NCI-H2081 (cell line): ENCODE data around the gene CPA5.

Experiments used
- DNase-seq, 2 experiments: peaks; one replicate each; lab custom pipeline; 2025; lab: John Stamatoyannopoulos, UW

CPA5 gene

DNA sequence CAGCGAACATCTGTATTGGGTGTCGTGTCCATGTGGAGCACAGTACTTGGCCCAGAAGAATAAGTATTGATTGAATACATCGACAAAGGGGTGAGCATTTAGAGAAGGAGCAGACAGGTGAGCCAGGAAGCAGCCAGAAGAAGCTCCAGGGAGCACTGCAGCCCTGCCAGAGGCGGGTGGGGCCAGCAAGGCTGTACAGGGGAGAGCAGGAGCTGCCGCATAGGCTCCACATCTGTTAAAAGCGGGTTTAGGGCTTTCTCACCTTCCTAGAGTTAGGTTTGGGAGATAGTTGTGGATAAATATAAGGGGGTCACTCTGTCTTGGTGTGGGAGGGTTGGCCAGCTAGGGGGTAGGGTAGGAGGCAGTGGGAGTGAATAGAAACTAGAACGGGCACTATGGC is 34.4 kb downstream of the CPA5 start:
- DNase-seq = no peak

DNA sequence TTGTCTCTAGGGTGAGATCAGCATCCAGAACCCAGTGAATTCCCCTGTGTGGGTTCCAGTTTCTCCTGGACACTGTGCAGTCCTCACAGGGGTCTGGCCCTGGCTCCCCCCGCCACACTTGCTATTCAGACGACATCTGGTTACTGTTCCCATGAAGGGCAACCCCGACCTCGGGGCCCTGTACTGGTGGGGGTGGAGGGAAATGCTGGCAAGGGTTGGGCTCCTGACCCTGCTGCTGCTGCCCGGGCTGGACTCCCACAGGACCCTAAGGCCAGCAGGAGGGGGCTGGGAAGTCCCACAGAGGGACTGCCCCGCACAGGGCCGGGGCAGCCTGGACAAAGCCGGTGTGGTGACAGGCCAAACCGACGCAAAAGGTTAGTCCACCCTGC is 34.9 kb downstream of the CPA5 start:
- no peak for DNase-seq

DNA sequence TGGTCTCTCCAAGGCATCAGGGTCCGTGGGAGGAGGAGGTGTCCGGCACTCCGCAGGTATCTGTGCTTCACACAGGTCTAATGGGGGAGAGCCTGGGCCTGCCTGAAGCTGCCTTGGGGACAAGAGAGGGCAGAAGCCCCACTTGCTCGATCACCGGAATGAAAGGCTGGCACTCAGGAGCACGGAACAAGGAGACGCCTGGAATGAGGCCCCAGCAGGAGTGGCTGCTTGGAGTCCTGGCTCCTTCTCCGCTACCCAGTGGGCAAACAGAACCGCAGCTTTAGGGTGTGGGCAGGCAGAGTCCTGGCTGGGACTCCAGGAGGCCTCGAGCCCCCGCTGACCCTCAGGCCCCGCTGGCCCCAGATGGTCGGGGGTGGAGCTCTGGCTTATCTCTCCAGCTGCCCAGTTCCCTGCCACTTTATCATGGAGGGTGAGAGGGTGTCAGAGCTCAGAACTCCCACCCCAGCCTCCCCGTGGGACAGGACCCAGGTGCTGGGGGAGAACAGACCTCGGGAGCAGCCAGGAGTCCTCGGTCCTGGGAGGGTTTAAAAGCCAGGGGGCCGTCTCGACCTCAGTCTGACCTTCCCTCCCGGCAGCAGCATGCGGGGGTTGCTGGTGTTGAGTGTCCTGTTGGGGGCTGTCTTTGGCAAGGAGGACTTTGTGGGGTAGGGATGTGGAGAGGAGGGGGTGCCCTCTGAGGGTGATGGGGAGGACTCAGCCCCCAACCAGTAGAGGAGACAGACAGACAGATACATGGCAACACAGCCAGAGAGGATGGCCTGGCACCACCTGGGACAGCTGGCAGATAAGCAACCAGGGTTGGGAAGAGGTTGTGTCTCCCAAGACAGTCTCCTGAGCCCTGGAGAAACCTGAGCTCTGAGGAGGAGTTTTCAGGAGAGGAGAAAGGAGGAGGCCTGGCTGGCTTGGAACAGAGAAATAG is 35.6 kb downstream of the CPA5 start, which contains the start of gene CPA1:
CPA1 (plus strand) TSS at position 574 of the 940 bp plus-strand sequence; CDS start at position 601, 27 bp downstream.
- no peak for DNase-seq

GRCh38 chr7:130380861-130381455 is 36.3 kb downstream of the CPA5 start:
- no peak for DNase-seq

- no peak for DNase-seq
Observed at GRCh38 chr7:130381468-130382312, 37.1 kb downstream of the CPA5 start.

DNA sequence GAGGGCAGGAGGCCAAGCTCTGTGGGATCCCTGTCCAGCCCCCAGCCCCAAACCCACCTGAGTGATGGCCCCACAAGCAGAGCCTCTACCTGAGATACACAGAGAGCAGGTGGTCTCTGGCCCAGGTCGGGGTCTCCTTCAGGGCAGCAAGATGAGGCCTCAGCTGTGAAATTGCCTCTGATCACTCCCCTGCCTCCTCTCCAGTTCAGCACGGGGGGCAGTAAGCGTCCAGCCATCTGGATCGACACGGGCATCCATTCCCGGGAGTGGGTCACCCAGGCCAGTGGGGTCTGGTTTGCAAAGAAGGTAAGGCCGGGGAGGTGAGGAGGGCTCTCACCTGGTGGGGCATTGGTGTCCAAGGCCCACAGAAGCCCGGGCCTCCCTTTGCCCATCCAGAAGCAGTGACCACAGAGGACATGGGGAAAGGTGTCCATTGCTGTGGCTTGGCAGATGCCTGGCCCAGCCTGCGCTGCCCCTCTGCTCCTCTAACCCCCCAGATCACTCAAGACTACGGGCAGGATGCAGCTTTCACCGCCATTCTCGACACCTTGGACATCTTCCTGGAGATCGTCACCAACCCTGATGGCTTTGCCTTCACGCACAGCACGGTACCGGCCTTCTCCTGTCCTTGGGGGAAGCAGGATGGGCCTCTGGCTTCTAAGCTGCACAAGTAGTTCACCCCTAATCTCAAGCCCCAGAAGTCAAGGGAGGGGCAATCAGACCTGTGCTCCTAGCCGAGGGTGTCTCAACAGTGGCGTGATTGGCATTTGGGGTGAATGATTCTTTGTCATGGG is 38.8 kb downstream of the CPA5 start:
- no peak for DNase-seq

- no peak for DNase-seq
Observed at GRCh38 chr7:130384371-130384801, 39.8 kb downstream of the CPA5 start.

DNA sequence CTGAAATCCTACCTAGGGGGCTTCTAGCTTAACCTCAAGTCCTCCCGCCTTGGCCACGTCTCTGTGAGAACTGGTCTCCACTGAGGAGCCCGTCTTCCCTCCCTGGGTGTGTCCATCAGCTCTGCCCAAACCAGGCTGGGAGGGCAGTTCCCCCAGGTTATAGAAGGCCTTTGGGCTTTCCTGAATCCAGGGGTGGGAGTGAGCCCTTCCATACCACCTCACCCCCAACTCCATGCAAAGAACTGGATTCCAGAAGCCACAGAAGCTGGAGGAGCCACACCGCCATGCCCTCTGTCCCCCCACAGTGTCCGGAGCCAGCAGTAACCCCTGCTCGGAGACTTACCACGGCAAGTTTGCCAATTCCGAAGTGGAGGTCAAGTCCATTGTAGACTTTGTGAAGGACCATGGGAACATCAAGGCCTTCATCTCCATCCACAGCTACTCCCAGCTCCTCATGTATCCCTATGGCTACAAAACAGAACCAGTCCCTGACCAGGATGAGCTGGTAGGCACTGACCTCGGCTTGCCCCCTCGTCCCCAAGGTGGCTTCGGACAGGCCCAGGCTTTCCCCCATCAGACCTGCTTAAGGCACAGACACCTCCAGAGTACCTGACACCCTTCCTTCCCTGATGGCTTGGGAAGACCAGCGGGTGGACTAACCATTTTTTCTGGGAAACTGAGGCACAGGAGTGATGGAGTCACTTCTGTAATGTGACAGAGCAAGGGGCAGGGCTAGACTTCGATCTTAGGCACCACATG is 40.4 kb downstream of the CPA5 start:
- DNase-seq = no peak

DNA sequence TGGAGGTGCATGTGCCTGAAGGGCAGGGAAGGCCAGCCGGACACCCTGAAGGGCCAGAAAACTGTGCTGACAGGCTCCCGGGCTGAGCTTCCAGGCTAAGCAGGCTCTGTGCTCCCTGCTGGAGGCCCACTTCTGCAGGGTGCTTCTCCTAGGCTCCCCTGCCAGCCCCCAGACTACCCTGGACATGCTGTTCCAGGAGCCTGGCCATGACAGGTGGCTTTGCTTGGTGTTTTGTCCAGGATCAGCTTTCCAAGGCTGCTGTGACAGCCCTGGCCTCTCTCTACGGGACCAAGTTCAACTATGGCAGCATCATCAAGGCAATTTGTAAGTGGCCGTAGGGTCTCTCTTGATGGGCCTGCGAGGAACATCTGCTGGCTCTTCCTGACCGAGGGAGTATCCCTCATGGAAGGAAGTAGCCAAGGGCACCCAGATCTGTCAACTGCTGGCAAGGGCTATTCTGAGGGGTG is 41.0 kb downstream of the CPA5 start:
- DNase-seq = no peak

DNA sequence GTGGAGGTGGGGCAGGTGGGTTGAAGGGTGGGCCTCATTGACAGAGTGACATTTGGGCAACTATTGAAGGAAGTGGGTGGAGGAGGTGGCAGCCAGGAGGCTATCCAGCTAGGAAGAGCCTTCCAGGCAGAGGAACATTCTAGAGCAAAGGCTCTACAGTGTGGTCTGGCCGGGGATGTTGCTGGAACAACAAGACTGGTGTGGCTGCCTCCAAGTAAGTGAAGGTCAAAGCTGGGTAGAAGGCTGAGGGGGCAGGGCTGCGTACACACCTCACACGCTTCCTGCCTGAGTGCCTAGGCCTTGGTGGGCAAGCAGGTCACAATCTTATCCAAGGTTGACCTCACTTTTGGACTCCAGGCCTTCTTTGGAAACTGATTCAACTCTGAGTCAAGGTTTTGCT is 42.3 kb downstream of the CPA5 start:
- no peak for DNase-seq

DNA sequence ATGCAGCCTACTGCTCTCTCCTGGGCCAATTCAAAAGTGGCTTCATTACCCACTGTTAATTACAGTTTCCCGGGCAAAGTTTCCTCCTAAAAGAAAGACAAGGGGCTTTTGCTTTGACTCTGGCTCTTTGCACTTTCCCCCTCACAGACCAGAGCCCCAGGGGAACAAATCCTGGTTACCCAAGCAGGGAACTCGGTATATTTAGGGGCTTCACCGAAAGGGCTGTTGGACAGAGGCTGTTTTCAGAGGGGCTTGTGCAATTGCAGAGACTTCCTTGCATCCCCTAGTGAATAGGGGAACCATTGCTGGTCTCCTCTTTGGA is 42.7 kb downstream of the CPA5 start:
- no peak for DNase-seq

DNA sequence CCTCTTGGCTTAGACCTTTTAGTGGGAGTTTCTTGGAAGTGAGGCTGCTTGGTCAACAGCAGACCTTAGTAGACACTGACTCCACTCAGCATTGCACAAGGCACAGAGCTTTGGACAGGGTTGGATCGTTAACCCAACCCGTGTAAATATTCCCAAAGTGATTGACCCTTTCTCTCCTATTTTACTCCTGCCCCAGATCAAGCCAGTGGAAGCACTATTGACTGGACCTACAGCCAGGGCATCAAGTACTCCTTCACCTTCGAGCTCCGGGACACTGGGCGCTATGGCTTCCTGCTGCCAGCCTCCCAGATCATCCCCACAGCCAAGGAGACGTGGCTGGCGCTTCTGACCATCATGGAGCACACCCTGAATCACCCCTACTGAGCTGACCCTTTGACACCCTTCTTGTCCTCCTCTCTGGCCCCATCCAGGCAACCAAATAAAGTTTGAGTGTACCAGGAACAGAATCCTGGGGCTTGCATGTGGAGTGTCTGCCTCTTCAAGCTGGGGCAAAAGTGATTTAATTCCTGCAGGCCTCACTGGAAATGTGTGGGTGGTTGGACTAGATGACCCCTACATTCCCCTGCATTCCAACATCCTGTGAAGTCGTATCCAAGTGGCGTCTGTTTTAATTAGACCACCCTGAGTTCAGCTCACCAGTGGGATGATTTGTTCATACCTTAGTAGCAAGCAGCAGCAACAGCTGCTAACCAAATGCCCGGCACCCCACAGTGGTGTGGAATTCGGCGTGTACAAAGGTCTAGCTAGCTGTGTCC is 43.2 kb downstream of the CPA5 start:
- DNase-seq = no peak

DNA sequence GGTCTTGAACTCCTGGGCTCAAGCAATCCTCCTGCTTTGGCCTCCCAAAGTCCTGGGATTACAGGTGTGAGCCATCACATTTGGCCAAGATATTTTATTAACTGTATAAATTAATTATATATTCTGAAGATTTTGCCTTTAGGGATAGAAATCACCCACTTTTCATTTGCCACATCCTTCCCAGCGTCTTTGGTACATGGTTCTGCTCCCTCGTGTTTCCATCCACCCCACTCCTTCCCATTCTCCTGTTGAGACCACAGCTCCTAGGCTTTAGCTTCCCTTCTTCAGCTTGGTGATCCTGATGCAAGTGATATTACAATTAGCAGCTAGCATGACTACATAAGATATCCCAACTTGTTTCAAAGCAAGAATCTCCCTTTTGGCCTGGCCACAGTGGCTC is 44.1 kb downstream of the CPA5 start:
- DNase-seq = no peak

DNA sequence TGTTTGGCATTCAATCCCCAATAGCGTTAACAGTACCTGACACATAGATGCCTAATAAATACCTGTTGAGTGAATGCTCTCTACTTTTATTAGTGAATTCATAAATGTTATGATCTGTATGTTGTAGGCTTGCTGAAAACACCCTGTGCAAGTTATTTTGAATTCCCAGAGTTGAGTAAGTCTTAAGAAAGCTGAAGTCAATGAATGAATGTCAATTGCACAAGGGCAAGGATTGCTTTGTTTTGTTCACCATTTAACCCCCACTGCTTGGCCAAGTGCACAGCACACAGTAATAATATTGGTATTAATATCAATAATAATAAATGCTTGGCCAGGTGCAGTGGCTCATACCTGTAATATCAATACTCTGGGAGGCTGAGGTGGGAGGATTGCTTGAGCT is 45.9 kb downstream of the CPA5 start:
- no peak for DNase-seq

DNA sequence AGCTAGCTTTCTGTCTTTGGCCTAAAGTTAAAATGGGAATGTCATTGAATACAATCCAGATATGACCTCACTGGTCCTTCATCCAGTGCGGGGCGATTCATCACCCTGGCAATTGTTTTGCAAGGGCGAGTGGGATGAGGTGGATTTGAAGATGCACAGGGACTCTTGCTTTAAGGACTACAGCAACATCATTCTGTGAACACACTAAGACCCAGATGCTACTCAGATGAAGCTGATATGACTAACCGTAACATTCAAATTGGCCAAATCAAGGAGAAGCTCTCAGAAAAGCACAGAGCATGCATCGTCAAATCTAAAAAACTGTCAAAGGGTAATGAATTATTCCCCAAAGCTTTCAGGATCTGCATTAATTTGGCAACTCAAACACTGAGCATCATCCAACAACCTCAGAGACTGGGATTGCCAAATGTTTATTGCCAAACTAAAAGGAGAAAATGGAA is 48.5 kb downstream of the CPA5 start:
- no peak for DNase-seq

- no peak for DNase-seq
Observed at GRCh38 chr7:130393841-130394411, 49.3 kb downstream of the CPA5 start.

GRCh38 chr7:130394421-130395195 is 50.0 kb downstream of the CPA5 start:
- no peak for DNase-seq

- DNase-seq = no peak
Observed at GRCh38 chr7:130395421-130395820, 50.8 kb downstream of the CPA5 start.

DNA sequence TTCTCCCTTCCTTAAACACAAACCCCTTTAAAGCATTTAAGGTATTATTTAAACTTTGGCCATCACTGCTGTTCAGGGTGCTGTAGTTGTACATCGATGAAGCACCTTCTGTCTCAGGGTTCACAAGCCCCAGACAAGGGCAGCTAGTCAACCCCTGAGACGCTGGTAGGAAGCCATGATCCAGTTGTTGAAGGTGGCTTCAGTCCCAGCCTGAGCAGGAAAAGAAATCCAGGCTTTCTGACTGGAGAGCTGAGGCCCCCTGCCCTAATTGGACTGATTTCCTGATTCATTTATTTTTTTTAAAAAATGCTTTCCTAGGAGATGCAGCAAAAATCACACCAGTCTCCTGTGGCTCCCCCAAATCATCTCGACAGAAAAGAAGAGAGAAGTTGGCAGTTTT is 51.5 kb downstream of the CPA5 start:
- DNase-seq = no peak
